ENCODE measurements around the gene CRLF1.
"Not testable (repeated sequence)": the region's sequence is repeated elsewhere in the genome, so short reads cannot be mapped to it uniquely, and the experiment has no call there.

The CRLF1 gene

GRCh38 chr19:18608102-18608804 is 1.7 kb upstream of the CRLF1 start:
- DNase-seq, result no peak

DNA sequence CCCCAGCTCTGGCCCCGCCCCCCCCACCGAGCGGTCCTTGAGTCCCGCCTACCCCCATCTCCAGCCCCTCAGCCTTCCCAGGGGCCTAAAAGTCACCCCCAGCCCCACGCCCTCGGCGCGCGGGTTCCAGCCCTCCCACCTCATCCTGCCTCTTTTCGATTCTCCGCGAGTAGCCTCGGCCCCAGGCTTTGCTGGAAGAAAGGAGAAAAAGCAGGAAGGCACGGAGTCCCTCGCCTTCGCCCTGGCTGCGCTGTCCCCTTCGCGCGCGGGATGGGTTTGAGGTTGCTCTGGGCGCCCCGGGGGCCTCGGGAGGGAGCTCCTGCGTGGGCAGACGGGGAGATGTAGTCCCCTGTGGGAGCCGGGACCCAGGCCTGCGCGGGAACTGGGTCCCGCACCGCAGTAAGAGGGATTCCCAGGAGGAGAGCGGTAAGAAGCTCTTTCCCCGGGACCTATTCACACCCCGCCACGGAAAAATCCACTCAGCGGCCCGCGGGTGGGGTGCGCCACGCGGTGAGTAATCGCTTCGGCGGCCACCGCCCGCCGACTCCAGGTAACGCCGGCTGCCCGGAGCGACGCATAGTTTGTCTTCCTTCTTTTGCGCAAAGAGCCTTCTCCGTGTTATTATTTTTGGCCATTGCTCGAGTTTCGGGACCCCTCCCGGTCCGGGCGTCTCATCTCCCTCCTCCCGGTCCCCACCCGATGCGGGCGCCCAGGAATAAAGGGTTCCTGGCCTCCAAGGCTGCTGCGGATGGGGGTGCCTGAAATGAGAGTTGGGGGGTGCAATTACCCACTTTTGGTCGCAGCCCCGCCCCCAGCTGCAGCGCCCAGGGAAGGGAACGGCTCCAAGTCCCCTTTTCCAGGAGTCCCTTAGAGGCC is 865 bp upstream of the CRLF1 start:
- DNase-seq, result no peak

GRCh38 chr19:18605546-18606280 is 886 bp downstream of the CRLF1 start:
- DNase-seq, result no peak

DNA sequence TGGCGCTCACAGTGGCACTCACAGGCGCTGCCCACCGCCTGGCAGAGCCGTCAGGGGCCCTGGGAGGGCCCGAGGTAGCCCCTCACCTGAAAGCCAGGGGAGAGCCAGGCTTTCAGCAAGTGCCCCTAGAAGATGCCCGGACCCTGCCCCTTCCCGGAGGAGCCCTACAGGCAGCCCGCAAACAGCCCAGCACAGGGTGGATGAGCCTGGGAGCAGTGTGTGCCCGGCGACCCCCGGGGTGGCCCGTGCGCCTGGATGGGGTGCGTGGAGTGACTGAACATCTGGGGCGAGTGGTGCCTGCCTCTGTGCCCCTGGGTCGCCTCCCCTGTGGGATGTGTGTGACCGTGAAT is 1.4 kb downstream of the CRLF1 start:
- DNase-seq, result no peak

- no peak for DNase-seq
These were observed 1.8 kb downstream of the CRLF1 start for GRCh38 chr19:18604820-18605159.

DNA sequence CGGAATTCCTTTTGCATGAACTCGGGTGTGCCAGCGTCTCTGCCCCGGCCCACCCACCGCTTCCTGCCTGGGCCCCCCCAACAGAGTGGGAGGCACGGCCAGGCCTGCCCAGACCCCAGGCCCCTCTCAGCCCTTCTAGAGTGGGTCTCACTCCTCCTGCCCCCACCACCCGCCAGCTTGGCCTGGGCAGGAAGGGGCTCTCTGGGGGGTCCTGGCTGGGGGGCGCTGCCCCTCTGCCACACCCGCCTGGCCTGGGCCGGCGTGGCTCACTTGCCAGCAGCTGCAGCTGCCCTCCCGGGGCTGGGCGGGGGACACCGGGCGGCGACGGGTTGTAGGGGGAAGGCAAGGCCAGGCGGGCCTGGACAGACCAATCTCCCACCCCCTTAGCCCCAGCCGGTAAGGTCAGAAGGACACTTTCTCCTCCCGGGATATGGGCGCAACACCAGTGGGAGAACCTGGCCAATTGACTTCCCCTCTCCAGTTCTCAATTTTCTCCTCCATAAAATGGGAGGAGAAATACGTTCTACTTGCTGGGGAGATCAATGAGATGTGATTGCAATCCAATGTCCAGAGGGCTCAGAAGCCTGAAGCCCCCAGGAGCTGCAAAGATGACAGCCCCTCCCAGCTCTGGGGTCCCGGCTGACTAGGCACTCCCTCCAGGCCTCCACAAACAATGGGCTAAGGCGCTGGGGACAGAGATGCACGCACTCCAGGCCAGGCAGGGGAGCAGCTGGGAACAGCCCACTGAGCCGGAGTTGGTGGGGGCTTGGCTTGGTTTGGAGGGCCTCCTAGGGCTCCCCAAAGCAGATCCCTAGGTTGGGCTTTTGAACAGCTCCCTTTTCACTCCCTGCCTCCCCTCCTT is 2.4 kb downstream of the CRLF1 start:
- DNase-seq, result no peak

GRCh38 chr19:18603255-18603957 is 3.2 kb downstream of the CRLF1 start:
- DNase-seq, result no peak

GRCh38 chr19:18601875-18602274 is 4.7 kb downstream of the CRLF1 start:
- DNase-seq, result no peak

DNA sequence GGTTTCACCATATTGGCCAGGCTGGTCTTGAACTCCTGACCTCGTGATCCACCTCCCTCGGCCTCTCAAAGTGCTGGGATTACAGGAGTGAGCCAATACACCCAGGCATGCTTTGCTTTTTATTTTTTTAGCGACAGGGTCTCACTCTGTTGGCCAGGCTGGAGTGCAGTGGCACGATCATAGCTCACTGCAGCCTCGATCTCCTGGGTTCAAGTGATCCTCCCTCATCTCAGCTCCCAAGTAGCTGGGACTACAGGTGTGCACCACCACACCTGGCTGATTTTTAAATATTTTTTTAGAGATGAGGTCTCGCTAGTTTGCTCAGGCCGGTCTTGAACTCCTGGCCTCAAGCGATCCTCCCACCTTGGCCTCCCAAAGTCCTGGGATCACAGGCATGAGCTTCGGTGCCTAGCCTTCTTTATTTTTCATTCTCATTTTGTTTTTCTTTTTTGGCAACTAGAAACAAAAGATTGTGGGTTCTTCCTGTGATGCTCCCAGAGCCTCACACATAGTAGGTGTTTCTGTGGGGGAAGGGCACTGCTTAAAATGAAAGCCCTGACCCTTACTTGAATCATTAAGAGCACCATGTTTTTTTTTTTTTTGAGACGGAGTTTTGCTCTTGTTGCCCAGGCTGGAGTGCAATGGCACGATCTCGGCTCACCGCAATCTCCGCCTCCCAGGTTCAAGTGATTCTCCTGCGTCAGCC is 5.8 kb downstream of the CRLF1 start:
- not testable (repeated sequence) for DNase-seq

DNA sequence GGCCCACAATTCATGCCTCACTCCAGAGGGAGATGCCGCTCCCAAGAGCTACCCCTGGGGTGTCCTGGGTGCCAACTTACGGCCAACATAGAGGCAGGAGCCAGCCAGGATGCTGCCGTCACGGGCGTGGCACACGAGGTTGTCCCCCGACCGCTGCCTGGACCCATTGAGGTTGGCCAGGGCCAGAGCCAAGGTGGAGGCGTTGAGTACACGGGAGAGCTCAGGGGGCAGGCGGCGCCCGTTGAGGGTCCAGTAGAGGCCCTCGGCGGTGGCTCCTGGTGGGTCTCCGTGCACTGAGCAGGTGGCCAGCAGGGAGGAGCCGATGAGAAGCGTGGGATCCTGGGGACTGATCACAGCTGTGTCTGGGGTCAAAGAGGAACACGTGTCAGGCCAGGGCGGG is 7.1 kb downstream of the CRLF1 start:
- no peak for DNase-seq

DNA sequence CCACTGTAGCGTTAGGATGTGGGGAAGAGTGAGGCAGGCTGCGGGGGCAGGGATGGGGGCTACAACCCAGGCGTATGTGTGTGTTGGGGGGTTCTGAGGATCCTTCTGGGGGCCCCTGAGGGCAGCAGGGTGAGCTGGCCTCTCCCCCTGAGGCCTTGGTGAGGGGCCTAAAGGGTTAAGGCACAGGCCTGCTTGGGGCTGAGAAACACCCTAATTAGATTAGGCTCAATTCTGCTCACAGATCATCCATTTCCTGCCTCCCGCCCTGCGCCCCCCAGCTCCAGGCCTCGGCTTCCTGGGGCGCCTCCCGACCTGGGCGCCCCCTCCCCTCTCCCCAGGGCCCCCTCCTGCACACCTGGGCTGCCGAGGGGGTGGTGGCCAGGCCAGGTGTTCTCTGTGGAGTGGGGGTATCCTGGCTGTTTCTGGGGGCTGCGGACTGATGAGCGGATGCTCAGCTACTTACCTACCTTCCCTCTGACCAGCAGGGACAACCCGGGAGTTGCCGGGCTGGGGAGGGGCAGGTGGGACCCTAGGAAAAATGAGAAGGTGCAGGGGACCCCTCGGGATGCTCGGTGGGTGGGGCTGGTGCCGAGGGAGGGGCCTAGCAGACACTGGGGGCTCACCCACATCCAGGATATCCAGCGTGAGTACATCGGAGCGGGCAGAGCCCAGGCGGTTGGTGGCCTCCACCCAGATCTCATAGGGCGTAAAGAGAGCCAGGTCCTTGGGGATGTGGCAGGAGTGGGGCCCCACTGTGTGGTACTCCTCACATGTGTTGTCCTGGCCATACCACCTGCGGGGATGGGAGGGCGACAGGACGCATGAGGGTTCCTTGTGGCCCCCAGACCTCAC is 8.6 kb downstream of the CRLF1 start:
- no peak for DNase-seq

GRCh38 chr19:18596752-18597157 is 9.8 kb downstream of the CRLF1 start:
- no peak for DNase-seq

DNA sequence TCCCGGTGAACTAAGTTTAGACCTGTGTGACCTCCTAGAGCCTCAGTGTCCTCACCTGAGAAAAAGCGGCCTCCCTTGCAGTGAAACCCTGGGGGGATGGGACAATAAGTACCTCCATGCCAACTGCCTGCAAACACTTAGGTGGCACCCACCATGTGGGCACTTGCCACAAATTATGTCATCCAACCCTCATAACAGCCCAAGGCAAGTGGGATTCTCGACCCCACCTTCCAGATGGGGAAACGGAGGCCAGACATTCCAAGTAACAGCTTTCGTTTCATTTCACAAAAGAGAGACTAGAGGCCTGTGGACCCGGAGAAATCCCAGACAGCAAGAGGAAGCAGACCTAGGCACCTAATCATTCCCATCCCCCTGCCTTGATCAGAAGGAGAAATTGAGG is 11.1 kb downstream of the CRLF1 start:
- no peak for DNase-seq

- no peak for DNase-seq
These were observed 11.7 kb downstream of the CRLF1 start for GRCh38 chr19:18594824-18595373.

GRCh38 chr19:18594096-18594823 is 12.3 kb downstream of the CRLF1 start:
- DNase-seq, result peak; percentile 41

- DNase-seq, result no peak
These were observed 13.1 kb downstream of the CRLF1 start for GRCh38 chr19:18593367-18594095.

- DNase-seq, result not testable (repeated sequence)
These were observed 13.9 kb downstream of the CRLF1 start for GRCh38 chr19:18592732-18593131.

DNA sequence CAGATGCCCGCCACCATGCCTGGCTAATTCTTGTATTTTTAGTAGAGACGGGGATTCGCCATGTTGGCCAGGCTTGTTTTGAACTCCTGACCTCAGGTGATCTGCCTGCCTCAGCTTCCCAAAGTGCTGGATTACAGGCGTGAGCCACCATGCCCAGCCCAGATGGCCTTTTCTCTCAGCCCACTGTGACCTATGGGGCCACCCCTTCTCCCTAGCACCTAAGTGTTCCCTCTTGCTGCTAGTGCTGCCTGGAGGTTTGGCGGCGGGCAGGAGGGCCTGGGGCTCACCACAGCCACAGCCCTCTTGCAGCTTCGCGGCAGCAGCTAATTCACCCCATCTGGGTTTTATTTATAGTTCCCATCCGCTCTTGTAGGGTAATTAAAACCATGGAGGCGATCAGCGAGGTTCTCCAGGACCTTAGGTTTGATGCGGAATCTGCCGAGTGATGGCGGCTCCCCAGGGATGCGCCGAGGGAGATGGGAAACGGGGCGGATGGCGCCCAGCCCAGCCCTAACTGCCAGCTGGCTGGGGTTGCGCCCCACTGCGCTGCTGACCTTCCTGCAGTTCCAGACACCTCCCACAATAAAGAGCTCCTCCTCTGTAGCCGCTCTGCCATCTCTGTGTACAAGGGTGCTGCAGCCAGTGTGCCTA is 14.7 kb downstream of the CRLF1 start:
- DNase-seq, result no peak
